ENCODE measurements around the gene KIF26A.
A peak's percentile ranks its signal among the peaks of the same experiment; 100 is the strongest.

The KIF26A gene

DNA sequence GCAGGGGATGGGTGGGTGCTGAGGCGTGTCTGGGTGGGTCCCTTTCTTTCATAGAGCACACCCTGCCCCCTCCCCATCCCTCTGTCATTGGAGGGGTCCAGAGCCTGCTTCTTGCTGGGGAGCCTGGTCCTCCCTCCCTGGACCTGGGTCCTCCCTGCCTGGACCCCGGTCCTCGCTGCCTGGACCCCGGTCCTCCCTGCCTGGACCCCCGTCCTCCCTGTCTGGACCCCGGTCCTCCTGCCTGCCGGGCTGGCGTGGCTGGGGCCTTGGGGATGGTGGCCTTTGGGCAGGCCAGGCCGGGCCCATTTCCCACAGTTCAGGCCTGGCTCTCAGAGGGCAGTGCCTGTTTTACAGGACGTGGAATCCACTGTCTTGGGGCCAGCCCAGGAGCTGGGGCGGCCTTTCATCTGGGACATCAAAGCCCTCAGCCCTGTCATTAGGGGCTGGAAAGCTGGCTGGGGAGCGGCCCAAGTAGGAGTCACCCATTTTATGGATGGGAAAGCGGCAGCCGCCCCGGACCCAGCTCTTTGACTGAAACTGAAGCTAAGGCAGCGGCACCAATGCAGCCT, 44.6 kb downstream of the KIF26A start:
- ChIA-PET CTCF (no interaction called here), POLR2A (no interaction called here)
- H3K4me1 ChIP-seq (ENCODE audit: control insufficient read depth, insufficient read depth, low read length): no peaks in the 10 kb centered on the region
- H3K36me3 ChIP-seq (ENCODE audit: control insufficient read depth in 2 of 2, insufficient read depth in 1 of 2, low read length in 2 of 2): no peaks in the 10 kb centered on the region
- no peak overlapping the region for H3K27ac ChIP-seq (ENCODE audit: extremely low read depth, low read depth, low read length)
- H3K4me3 ChIP-seq (ENCODE audit: low read depth, low read length): no peak overlapping the region
- TF ChIP-seq KLF1 (tag by site-specific recombination; IDR thresholded peaks at IDR 0.05) (peak; percentile 82), ZNF529 (tag by site-specific recombination; IDR thresholded peaks at IDR 0.05; ENCODE audit: insufficient replicate concordance) (no peak), ZNF223 (tag by site-specific recombination; IDR thresholded peaks at IDR 0.05) (peak; percentile 53; the same call in 1 of the 2 replicates), KLF10 (tag by site-specific recombination; IDR thresholded peaks at IDR 0.05) (no peak)
- no peaks in the 10 kb centered on the region for H3K9me3 ChIP-seq (ENCODE audit: control insufficient read depth, insufficient read depth, low read depth, low read length)

GRCh38 chr14:104183796-104184195, 45.4 kb downstream of the KIF26A start:
- POLR2A ChIA-PET: no interaction called here

GRCh38 chr14:104184506-104184905, 46.1 kb downstream of the KIF26A start:
- no peak overlapping the region for H3K27ac ChIP-seq (ENCODE audit: extremely low read depth, low read depth, low read length)

More at GRCh38 chr14:104183796-104184195, 45.4 kb downstream of the KIF26A start:
- no peak overlapping the region for H3K27ac ChIP-seq (ENCODE audit: extremely low read depth, low read depth, low read length)
- no peak overlapping the region for H3K4me3 ChIP-seq (ENCODE audit: low read depth, low read length)
- CTCF ChIA-PET: no interaction called here
- no peaks in the 10 kb centered on the region for H3K4me1 ChIP-seq (ENCODE audit: control insufficient read depth, insufficient read depth, low read length)
- no peak for TF ChIP-seq ZNF114 (tag by site-specific recombination; IDR thresholded peaks at IDR 0.05)
- TF ChIP-seq, protein P1, sequence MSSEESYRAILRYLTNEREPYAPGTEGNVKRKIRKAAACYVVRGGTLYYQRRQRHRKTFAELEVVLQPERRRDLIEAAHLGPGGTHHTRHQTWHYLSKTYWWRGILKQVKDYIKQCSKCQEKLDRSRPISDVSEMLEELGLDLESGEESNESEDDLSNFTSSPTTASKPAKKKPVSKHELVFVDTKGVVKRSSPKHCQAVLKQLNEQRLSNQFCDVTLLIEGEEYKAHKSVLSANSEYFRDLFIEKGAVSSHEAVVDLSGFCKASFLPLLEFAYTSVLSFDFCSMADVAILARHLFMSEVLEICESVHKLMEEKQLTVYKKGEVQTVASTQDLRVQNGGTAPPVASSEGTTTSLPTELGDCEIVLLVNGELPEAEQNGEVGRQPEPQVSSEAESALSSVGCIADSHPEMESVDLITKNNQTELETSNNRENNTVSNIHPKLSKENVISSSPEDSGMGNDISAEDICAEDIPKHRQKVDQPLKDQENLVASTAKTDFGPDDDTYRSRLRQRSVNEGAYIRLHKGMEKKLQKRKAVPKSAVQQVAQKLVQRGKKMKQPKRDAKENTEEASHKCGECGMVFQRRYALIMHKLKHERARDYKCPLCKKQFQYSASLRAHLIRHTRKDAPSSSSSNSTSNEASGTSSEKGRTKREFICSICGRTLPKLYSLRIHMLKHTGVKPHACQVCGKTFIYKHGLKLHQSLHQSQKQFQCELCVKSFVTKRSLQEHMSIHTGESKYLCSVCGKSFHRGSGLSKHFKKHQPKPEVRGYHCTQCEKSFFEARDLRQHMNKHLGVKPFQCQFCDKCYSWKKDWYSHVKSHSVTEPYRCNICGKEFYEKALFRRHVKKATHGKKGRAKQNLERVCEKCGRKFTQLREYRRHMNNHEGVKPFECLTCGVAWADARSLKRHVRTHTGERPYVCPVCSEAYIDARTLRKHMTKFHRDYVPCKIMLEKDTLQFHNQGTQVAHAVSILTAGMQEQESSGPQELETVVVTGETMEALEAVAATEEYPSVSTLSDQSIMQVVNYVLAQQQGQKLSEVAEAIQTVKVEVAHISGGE (tag by site-specific recombination; conservative IDR thresholded peaks at IDR 0.05; ENCODE audit: low read depth): no peak
- TF ChIP-seq ZNF423 (tag by site-specific recombination; IDR thresholded peaks at IDR 0.05): no peak
- H3K9me3 ChIP-seq (ENCODE audit: control insufficient read depth, insufficient read depth, low read depth, low read length): no peaks in the 10 kb centered on the region
- no peaks in the 10 kb centered on the region for H3K36me3 ChIP-seq (ENCODE audit: control insufficient read depth in 2 of 2, insufficient read depth in 1 of 2, low read length in 2 of 2)

DNA sequence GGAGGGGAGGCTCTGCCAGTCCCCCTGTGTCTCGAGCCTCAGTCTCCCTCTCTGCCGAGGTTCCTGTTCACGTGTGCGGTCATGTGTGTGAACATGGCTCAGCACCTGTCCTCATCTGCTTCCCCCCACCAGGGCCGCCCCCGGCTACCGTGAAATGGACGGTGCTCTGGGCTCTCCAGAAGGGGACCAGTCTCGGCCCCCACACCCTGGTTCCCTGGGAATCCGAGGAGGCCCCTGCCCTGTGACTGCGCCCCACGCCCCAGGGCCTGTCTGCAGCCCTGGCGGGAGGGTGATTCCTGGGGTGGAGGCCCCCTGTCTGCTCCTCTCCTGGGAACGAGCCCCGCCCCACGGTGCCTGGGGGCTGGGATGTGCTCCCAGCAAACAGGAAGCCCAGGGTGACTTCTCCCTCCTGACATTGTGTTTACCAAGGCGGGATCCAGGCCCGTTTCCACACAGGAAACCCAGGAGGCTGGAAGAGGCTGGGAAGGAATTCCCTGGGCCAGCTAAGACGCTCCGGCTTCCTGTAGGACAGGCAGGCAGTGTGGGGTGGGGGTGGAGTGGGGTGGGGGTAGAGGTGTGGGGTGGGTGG, 46.6 kb downstream of the KIF26A start:
- H3K27ac ChIP-seq (ENCODE audit: extremely low read depth, low read depth, low read length): no peak overlapping the region
- peak; percentile 80 for TF ChIP-seq KLF17 (tag by site-specific recombination; IDR thresholded peaks at IDR 0.05)
- no peak for TF ChIP-seq ZNF785 (tag by site-specific recombination; IDR thresholded peaks at IDR 0.05)
- peak; percentile 25; the same call in 1 of the 2 replicates for TF ChIP-seq PATZ1 (tag by site-specific recombination; IDR thresholded peaks at IDR 0.05)
- no peak for TF ChIP-seq ZNF624 (tag by site-specific recombination; IDR thresholded peaks at IDR 0.05)
- TF ChIP-seq ZNF211 (tag by site-specific recombination; IDR thresholded peaks at IDR 0.05; ENCODE audit: low read depth): no peak
- no peak for TF ChIP-seq ZNF76 (tag by site-specific recombination; IDR thresholded peaks at IDR 0.05; ENCODE audit: borderline replicate concordance, low read depth)
- no peak for TF ChIP-seq ZNF514 (tag by site-specific recombination; IDR thresholded peaks at IDR 0.05)
- peak; percentile 99 for TF ChIP-seq KLF1 (tag by site-specific recombination; IDR thresholded peaks at IDR 0.05)
- TF ChIP-seq HOXD13 (CRISPR knock-in tag; IDR thresholded peaks at IDR 0.05; ENCODE audit: borderline replicate concordance): no peak
- TF ChIP-seq ZNF335 (tag by site-specific recombination; conservative IDR thresholded peaks at IDR 0.05): no peak
- TF ChIP-seq ZIC2 (tag by site-specific recombination; IDR thresholded peaks at IDR 0.05): peak; percentile 52; the same call in 1 of the 2 replicates
- no peak for TF ChIP-seq ZNF610 (tag by site-specific recombination; IDR thresholded peaks at IDR 0.05; ENCODE audit: borderline replicate concordance)
- TF ChIP-seq ZNF366 (tag by site-specific recombination; conservative IDR thresholded peaks at IDR 0.05): no peak
- TF ChIP-seq ZNF629 (tag by site-specific recombination; IDR thresholded peaks at IDR 0.05): no peak
- no peak for TF ChIP-seq ZNF302 (tag by site-specific recombination; IDR thresholded peaks at IDR 0.05; ENCODE audit: low read depth)
- no peak overlapping the region for H3K4me3 ChIP-seq (ENCODE audit: low read depth, low read length)
- CTCF ChIA-PET: no interaction called here
- no peaks in the 10 kb centered on the region for H3K4me1 ChIP-seq (ENCODE audit: control insufficient read depth, insufficient read depth, low read length)
- POLR2A ChIA-PET: no interaction called here
- H3K9me3 ChIP-seq (ENCODE audit: control insufficient read depth, insufficient read depth, low read depth, low read length): no peaks in the 10 kb centered on the region
- H3K36me3 ChIP-seq (ENCODE audit: control insufficient read depth in 2 of 2, insufficient read depth in 1 of 2, low read length in 2 of 2): no peaks in the 10 kb centered on the region

More at GRCh38 chr14:104184506-104184905, 46.1 kb downstream of the KIF26A start:
- ChIA-PET CTCF (no interaction called here), POLR2A (no interaction called here)
- peak; percentile 83 for TF ChIP-seq ZNF341 (tag by site-specific recombination; IDR thresholded peaks at IDR 0.05; ENCODE audit: low read depth)
- TF ChIP-seq BCL11A (tag by site-specific recombination; IDR thresholded peaks at IDR 0.05; ENCODE audit: low read depth): no peak
- no peak overlapping the region for H3K4me3 ChIP-seq (ENCODE audit: low read depth, low read length)
- H3K9me3 ChIP-seq (ENCODE audit: control insufficient read depth, insufficient read depth, low read depth, low read length): no peaks in the 10 kb centered on the region
- H3K36me3 ChIP-seq (ENCODE audit: control insufficient read depth in 2 of 2, insufficient read depth in 1 of 2, low read length in 2 of 2): no peaks in the 10 kb centered on the region
- no peaks in the 10 kb centered on the region for H3K4me1 ChIP-seq (ENCODE audit: control insufficient read depth, insufficient read depth, low read length)

Measured in HEK293 (cell line).